GM21447 (cell line): ENCODE results near the gene FAM184A.

Source experiments
- ATAC-seq: cut with Tn5 transposase; IDR thresholded peaks from one replicate; pipeline ENCODE4 v1.9.1; 2021; ENCODE audit not compliant: unreplicated experiment

The FAM184A gene

GRCh38 chr6:118968416-118968815 lies 110.0 kb downstream of the FAM184A start:
- no peak for ATAC-seq

DNA sequence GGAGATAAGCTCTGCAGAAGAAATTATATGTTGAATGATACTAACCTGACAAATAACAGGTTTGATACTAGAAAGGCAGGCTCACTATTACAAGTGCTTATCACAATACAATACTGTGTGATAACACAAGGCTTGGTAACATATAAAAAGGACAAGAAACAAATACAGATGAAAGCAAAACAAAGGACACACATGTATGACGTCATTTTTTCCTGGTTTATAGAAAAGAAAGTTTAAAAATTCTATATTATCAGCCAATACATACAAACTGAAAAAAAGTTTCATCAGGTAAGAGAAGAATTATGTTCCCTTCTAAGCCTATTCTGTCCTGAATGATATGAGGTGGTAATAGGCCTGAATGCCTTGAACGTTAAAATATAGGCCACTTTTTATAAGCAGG lies 111.2 kb downstream of the FAM184A start:
- ATAC-seq = no peak

GRCh38 chr6:118965843-118966370 lies 112.6 kb downstream of the FAM184A start:
- ATAC-seq = no peak

- ATAC-seq = no peak
Observed at GRCh38 chr6:118965371-118965770, 113.1 kb downstream of the FAM184A start.

- ATAC-seq = no peak
Observed at GRCh38 chr6:118963003-118963402, 115.5 kb downstream of the FAM184A start.

DNA sequence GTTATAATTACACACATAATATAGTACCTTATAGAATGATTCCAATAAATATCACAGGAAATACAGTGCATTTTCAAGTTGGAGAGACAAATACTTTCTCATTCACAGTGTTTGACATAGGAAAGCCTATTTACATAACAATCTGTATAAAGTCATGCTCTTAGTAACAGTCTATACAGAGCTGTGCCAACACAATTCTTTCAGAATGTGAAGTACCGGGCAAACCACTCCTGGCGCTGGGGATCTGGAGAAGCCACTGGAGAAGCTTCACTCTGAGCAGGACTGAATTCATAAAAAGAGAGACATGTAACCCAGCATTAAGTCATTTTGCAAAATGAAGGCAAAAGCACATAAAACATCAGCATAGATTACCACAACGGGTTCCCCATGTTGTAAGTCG lies 118.6 kb downstream of the FAM184A start:
- ATAC-seq = no peak

GRCh38 chr6:118953391-118953790 lies 125.1 kb downstream of the FAM184A start:
- no peak for ATAC-seq

- ATAC-seq = no peak
Observed at GRCh38 chr6:118952683-118953082, 125.8 kb downstream of the FAM184A start.

DNA sequence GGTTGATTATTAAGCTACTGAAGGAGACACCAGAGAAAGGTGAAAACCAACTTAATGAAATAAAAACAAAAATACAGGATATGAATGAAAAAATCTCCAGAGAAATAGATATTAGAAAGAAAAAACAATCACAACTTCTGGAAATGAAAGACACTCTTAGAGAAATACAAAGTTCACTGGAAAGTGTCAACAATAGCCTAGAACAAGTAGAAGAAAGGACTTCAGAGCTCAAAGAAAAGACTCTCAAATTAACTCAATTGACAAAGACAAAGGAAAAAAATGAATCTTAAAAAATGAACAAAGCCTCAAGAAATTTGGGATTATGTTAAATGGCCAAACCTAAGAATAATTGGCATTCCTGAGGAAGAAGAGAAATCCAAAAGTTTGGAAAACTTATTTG lies 133.2 kb downstream of the FAM184A start:
- ATAC-seq = no peak

GRCh38 chr6:118940770-118941169 lies 137.7 kb downstream of the FAM184A start:
- no peak for ATAC-seq

DNA sequence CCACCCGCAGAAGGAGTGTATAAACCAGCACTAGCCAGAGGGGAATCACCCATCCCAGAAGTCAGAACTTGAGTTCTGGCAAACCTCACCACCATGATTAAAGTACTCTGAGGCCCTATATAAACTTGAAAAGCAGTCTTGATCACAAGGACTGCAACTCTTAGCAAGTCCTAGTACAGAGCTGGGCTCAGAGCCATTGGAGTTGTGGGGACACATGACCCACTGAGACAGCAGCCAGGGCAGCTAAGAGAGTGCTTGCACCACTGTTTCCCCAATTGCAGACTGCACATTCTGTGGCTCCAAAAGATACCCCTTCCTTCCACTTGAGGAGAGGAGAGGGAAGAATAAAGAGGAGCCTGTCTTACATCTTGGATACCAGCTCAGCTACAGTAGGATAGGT lies 138.8 kb downstream of the FAM184A start:
- ATAC-seq = no peak

GRCh38 chr6:118935978-118936703 lies 142.3 kb downstream of the FAM184A start:
- no peak for ATAC-seq

GRCh38 chr6:118935331-118935668 lies 143.2 kb downstream of the FAM184A start:
- ATAC-seq = no peak

DNA sequence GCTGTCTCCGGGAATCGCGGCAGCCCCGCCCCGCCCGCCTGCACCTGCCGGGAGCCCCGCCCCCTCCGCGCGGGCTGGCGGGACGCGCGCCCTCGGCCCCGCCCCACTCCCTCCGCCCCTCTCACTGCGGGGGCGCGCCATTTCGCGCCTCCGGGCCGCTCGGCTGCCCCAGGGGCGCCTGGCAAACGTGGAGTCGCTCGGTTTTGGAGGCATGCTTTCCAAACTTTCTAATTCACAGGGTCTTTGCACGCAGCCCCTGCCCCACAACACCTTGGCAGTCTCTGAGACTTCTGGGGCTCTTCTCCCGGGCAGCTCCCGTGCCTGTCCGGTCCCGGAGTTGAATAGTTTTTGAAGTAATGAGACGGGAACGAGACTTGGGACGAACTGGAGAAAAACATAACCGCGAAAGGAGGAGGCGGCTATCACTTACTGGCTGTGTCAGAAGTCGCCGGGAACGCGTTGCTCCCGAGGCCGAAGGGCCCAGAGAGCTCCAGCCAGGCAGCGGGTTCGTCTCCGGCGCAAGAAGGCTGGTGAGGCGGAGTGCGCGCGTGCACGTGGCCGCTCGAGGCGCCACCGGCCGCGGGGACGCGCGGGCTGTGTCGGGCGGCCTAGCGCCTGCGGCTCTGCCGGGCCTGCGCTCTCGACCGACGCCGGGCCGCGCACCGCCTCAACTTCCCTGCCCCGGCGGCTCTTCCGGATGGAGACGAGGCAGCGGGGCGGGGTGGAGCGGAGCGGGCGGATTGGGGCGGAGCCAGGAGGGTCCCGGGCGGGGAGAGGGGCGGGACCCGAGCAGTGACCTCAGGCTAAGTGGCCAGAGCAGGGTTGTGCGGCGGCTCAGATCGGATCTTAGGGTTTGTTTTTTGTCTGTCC lies 143.8 kb downstream of the FAM184A start, which contains the start of gene MCM9:
Gene MCM9, minus strand, starts transcription at position 699 of the 870 bp plus-strand sequence. CDS start 3,436 bp downstream, outside the sequence.
- ATAC-seq = peak; percentile 89

DNA sequence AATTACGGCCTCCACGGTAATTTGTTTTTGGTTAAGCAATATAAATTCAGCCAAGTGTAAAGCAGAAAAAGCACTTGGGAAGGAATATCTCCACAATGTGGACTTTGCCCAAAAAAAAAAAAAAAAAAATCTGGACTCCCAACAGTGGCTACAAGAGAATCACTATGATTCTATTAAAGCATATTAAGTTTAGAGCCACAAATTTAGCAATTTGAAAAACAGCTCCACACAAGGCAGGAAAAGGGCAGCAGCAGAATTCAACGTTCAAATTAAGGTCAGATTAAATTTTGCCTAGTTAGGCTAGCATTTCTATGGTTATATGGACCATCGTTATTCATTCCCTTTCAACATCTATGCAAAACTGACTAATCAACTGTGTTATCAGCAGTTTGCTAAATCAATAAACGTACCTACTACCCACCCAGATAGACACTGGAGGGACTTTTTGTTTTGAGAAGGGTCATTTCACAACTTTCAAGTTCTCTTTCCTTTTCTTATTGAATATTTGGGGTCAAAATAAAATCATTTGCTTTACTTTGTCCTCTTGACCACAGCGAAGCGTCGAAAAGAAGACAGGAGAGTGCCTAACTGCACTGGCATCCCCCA lies 144.5 kb downstream of the FAM184A start:
- ATAC-seq = peak; percentile 2

DNA sequence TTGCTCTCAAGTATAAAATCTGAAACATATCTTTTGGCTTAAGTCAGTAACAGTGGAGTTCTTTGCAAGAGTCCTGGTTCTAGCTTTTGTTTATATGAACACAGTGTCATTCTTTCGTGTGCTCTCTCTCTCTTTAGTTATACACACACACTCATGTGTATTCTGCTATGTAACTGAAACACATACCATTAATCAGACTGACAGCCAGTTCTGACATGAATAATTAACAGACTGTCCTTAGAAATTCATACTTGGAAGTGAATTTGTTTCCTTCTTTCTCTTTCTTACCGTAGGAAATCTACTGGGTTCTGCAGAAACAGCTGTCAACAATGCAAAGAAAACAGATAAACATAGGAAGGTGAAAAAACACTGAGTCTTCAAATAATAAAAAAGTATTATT lies 146.0 kb downstream of the FAM184A start:
- ATAC-seq = no peak

DNA sequence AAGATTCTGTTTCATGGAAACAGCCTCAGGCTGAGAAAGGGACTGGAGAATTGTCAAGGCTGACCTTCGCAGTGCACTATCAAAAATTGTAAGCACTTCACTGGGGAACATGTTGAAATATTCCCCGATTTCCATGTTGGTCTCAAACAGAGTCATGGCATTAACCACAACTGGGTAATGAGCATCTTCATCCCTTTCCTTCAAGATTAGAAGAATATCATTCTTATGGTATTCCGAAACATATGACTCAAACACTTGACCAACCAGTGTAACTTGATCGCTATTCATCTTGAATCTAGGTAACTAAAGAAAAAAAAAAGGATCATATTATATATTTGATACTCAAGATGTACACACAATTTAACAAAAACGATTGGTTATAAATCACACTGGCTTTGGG lies 147.0 kb downstream of the FAM184A start:
- no peak for ATAC-seq

- no peak for ATAC-seq
Observed at GRCh38 chr6:118930680-118931079, 147.8 kb downstream of the FAM184A start.

DNA sequence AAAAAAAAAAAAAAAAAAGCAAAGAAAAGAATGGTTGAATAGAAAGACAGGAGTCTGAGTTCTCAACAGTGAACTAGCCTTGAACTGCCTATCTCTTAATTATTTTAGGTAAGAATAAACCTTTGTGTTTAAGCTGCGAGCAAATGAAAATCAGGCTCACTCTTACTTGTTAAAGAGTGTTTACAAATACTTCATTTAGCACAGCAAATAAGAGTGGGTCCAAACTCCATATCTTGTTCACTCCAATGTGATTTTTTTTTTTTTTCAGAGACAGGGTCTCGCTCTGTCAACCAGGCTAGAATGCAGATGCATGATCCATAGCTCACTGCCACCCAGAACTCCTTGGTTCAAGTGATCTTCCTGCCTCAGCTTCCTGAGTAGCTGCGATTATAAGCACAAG lies 155.4 kb downstream of the FAM184A start:
- ATAC-seq = no peak

- ATAC-seq = no peak
Observed at GRCh38 chr6:118921084-118921483, 157.4 kb downstream of the FAM184A start.

- no peak for ATAC-seq
Observed at GRCh38 chr6:118918329-118918725, 160.1 kb downstream of the FAM184A start.
